GM21528 (cell line): Measurements from ENCODE around the gene FSCN2.

ENCODE experiments used
- ATAC-seq: cut with Tn5 transposase; IDR thresholded peaks from one replicate; pipeline ENCODE4 v1.9.1; 2021; ENCODE audit warnings: mild to moderate bottlenecking, moderate library complexity; ENCODE audit not compliant: unreplicated experiment, low FRiP score

Gene FSCN2

GRCh38 chr17:81527591-81528383, at the start of gene FSCN2:
Gene FSCN2 (plus strand): TSS chr17:81528377. CDS start chr17:81528532, 155 bp downstream.
- ATAC-seq: no peak

GRCh38 chr17:81479175-81480071, 48.8 kb upstream of the FSCN2 start:
- no peak for ATAC-seq

- no peak for ATAC-seq
Measured at GRCh38 chr17:81480140-81481072, 47.8 kb upstream of the FSCN2 start.

- ATAC-seq: no peak
Measured at GRCh38 chr17:81481073-81481799, 46.9 kb upstream of the FSCN2 start.

- ATAC-seq: no peak
Measured at GRCh38 chr17:81481815-81482505, 46.2 kb upstream of the FSCN2 start.

- no peak for ATAC-seq
Measured at GRCh38 chr17:81482673-81483072, 45.5 kb upstream of the FSCN2 start.

- no peak for ATAC-seq
Measured at GRCh38 chr17:81483085-81483861, 44.9 kb upstream of the FSCN2 start.

- ATAC-seq: no peak
Measured at GRCh38 chr17:81483862-81484194, 44.3 kb upstream of the FSCN2 start.

- ATAC-seq: no peak
Measured at GRCh38 chr17:81484195-81484979, 43.8 kb upstream of the FSCN2 start.

- ATAC-seq: no peak
Measured at GRCh38 chr17:81486199-81486810, 41.9 kb upstream of the FSCN2 start.

- ATAC-seq: no peak
Measured at GRCh38 chr17:81487089-81487486, 41.1 kb upstream of the FSCN2 start.

- peak; percentile 53 for ATAC-seq
Measured at GRCh38 chr17:81487487-81488275, 40.5 kb upstream of the FSCN2 start.

GRCh38 chr17:81488276-81488860, 39.8 kb upstream of the FSCN2 start:
- no peak for ATAC-seq

- ATAC-seq: no peak
Measured at GRCh38 chr17:81489012-81489997, 38.9 kb upstream of the FSCN2 start.
